Neural progenitor cell (in vitro differentiated cells): ENCODE measurements around the gene CERT1. TPM values are rescaled to one million over a fixed set of nuclear protein-coding genes. Genes with fewer than 3 reads are reported as not detected.

Source experiments
- DNase-seq: peaks from one replicate; pipeline ENCODE4 v3.0.0-alpha.2; 2016; ENCODE audit warnings: low spot score
- H2AFZ ChIP-seq: fragments of 200-600 bp; sonication (generic); replicated peaks from 2 replicates; pipeline ENCODE4 v1.6.1; 2016; ENCODE audit warnings: antibody characterized with exemption
- H3F3A ChIP-seq: fragments of 200-600 bp; sonication (generic); 2 replicates; pipeline ENCODE4 v1.6.1; 2016; ENCODE audit warnings: antibody characterized with exemption, low read depth
- H3K27ac ChIP-seq: fragments of 200-600 bp; sonication (generic); 2 replicates; pipeline ENCODE4 v1.5.1; 2016; ENCODE audit warnings: mild to moderate bottlenecking
- H3K27me3 ChIP-seq: fragments of 200-600 bp; sonication (generic); 2 replicates; pipeline ENCODE4 v1.6.1; 2016; ENCODE audit warnings: mild to moderate bottlenecking, moderate library complexity
- H3K36me3 ChIP-seq: fragments of 200-600 bp; sonication (generic); 2 replicates; pipeline ENCODE4 v1.5.1; 2016
- H3K4me1 ChIP-seq: fragments of 200-600 bp; sonication (generic); 2 replicates; pipeline ENCODE4 v1.6.1; 2016; ENCODE audit warnings: mixed run types
- H3K4me2 ChIP-seq: fragments of 200-600 bp; sonication (generic); 2 replicates; pipeline ENCODE4 v1.6.1; 2016
- H3K4me3 ChIP-seq: fragments of 200-600 bp; sonication (generic); 2 replicates; pipeline ENCODE4 v1.5.1; 2016
- H3K79me2 ChIP-seq: fragments of 200-600 bp; sonication (generic); 2 replicates; pipeline ENCODE4 v1.6.1; 2016; ENCODE audit warnings: low read depth
- H3K9ac ChIP-seq: fragments of 200-600 bp; sonication (generic); 2 replicates; pipeline ENCODE4 v1.6.1; 2016
- H3K9me3 ChIP-seq: fragments of 200-600 bp; sonication (generic); 2 replicates; pipeline ENCODE4 v1.5.1; 2016; ENCODE audit warnings: low read depth
- H4K20me1 ChIP-seq: fragments of 200-600 bp; sonication (generic); 2 replicates; pipeline ENCODE4 v1.6.1; 2016; ENCODE audit warnings: low read depth
- H3K27ac Mint-ChIP-seq: 3 replicates; pipeline ENCODE4 v1.8.0; 2021; ENCODE audit warnings: mixed read lengths
- H3K27me3 Mint-ChIP-seq: 2 replicates; pipeline ENCODE4 v1.8.0; 2022; ENCODE audit warnings: low read depth, mild to moderate bottlenecking, inconsistent platforms, moderate library complexity, mixed read lengths; ENCODE audit not compliant: insufficient read depth
- H3K36me3 Mint-ChIP-seq: 3 replicates; pipeline ENCODE4 v1.8.0; 2021; ENCODE audit warnings: mixed read lengths
- H3K4me1 Mint-ChIP-seq: 3 replicates; pipeline ENCODE4 v1.8.0; 2021; ENCODE audit warnings: mixed read lengths
- H3K4me3 Mint-ChIP-seq: 3 replicates; pipeline ENCODE4 v1.8.0; 2021; ENCODE audit warnings: mild to moderate bottlenecking, moderate library complexity, mixed read lengths
- H3K9me3 Mint-ChIP-seq: 3 replicates; pipeline ENCODE4 v1.8.0; 2020; ENCODE audit warnings: mixed read lengths
- EZH2 ChIP-seq: fragments of 200-600 bp; sonication (generic); IDR thresholded peaks from 2 replicates; pipeline ENCODE4 v1.6.1; 2017; ENCODE audit warnings: antibody characterized with exemption, mild to moderate bottlenecking, moderate library complexity
- EZH2phosphoT487 ChIP-seq: fragments of 200-600 bp; sonication (generic); IDR thresholded peaks from 2 replicates; pipeline ENCODE4 v1.6.1; 2017; ENCODE audit warnings: antibody characterized with exemption
- total RNA-seq: library from RNA; depleted of rRNA; stranded (reverse); fragments of >200 nt; gene quantifications from 2 replicates; pipeline ENCODE4 v1.2.3, GENCODE V29; 2015; ENCODE audit warnings: low replicate concordance
- TF ChIP-seq, protein P1 (sequence below): fragments of 200-600 bp; sonication (generic); IDR thresholded peaks from 2 replicates; pipeline ENCODE4 v1.5.1; 2017; ENCODE audit warnings: antibody characterized with exemption, mild to moderate bottlenecking

CERT1 gene
- total RNA-seq, 1 donor from 2014 or later = 50.4 TPM

DNA sequence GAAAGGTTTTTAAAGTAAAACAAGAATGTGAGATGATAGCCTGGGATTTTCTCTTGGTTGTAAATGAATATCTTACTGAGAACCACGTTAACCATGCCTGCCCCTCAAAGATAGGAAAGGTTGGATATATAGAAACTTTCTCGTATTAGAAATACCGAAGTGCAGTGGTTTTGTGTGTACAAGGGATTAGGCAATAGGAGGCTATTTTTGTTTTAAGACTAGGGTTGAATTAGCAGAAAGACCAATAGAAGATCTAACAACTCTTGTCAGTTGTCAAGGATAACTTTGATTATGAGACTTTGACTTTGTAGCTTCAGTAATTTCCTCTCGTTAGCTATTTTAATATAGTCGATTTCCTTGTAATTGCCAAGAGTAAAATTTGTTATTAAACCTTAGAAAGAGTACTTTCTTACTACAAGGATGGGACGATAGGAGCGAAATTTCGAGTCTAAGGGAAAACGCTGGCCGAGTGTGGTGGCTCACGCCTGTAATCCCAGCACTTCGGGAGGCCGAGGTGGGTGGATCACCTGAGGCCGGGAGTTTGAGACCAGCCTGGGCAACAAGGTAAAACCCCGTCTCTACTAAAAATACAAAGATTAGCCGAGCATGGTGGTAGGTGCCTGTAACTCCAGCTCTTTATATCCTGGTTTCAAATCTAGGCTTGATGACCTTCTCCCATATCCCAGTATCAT, 1.1 kb upstream of the CERT1 start:
- Histone ChIP-seq H3K79me2 (peaks cover 86% of the 10 kb centered on the region), H3K27ac (no peak overlapping the region), H3K36me3 (no peaks in the 10 kb centered on the region), H3F3A (peaks cover 3% of the 10 kb centered on the region), H4K20me1 (peaks cover 13% of the 10 kb centered on the region), H3K9me3 (no peaks in the 10 kb centered on the region), H2AFZ (peak overlapping the region; percentile 85), H3K9ac (peak overlapping the region; percentile 15), H3K4me3 (peak overlapping the region; percentile 96), H3K4me1 (peaks cover 15% of the 10 kb centered on the region), H3K27me3 (no peaks in the 10 kb centered on the region), H3K4me2 (peak overlapping the region; percentile 81)
- TF ChIP-seq, protein P1, sequence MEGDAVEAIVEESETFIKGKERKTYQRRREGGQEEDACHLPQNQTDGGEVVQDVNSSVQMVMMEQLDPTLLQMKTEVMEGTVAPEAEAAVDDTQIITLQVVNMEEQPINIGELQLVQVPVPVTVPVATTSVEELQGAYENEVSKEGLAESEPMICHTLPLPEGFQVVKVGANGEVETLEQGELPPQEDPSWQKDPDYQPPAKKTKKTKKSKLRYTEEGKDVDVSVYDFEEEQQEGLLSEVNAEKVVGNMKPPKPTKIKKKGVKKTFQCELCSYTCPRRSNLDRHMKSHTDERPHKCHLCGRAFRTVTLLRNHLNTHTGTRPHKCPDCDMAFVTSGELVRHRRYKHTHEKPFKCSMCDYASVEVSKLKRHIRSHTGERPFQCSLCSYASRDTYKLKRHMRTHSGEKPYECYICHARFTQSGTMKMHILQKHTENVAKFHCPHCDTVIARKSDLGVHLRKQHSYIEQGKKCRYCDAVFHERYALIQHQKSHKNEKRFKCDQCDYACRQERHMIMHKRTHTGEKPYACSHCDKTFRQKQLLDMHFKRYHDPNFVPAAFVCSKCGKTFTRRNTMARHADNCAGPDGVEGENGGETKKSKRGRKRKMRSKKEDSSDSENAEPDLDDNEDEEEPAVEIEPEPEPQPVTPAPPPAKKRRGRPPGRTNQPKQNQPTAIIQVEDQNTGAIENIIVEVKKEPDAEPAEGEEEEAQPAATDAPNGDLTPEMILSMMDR = no peak
- TF ChIP-seq EZH2phosphoT487 (no peak), EZH2 (no peak)
- Mint-ChIP-seq H3K36me3 (peaks cover 15% of the 10 kb centered on the region), H3K4me1 (peaks cover 24% of the 10 kb centered on the region), H3K9me3 (peaks cover 11% of the 10 kb centered on the region), H3K27me3 (no peaks in the 10 kb centered on the region), H3K27ac (peak overlapping the region; percentile 21), H3K4me3 (peak overlapping the region; percentile 99)
- no peak for DNase-seq

DNA sequence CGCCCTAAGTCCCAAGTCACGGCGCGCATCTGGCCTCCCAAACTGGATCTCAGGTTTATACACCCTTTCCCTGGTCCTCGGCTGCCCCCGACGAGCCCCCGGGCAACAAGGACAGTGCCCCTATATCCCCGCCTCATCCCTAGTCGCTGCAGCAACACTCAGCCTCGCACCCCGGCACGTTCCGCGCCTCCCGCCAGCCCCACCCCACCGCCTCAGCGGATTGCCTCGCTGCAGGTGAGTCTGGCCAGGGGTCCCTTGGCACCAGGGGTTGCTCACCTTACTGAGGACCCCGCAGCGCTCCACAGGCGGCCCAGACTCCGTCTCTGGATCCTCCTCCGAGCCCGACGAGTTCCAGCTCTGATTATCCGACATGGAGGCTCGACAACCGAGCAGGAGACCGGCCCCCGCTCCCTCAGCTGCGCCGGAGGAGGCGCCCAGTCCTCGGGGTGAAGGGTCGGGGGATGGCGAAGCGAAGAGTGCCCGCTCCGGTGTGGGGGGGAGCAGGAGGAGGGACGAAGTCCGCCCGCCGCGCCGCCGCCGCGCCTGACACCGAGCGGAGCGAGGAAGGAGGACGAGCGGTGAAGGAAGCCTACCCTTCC, 494 bp downstream of the CERT1 start:
- peak overlapping the region; percentile 34 for H3K27ac ChIP-seq
- no peaks in the 10 kb centered on the region for H3K27me3 ChIP-seq
- DNase-seq = peak; percentile 76
- peak overlapping the region; percentile 87 for H2AFZ ChIP-seq
- no peaks in the 10 kb centered on the region for H3K36me3 ChIP-seq
- peak overlapping the region; percentile 96 for H3K4me3 ChIP-seq
- peak overlapping the region; percentile 74 for H3K9ac ChIP-seq
- peaks cover 9% of the 10 kb centered on the region for H3K36me3 Mint-ChIP-seq
- no peaks in the 10 kb centered on the region for H3K9me3 ChIP-seq
- peak overlapping the region; percentile 86 for H3K4me2 ChIP-seq
- peak overlapping the region; percentile 99 for H3K4me3 Mint-ChIP-seq
- H3K4me1 Mint-ChIP-seq = peaks cover 24% of the 10 kb centered on the region
- peaks cover 13% of the 10 kb centered on the region for H4K20me1 ChIP-seq
- peaks cover 15% of the 10 kb centered on the region for H3K4me1 ChIP-seq
- peaks cover 7% of the 10 kb centered on the region for H3K9me3 Mint-ChIP-seq
- peak overlapping the region; percentile 57 for H3K27ac Mint-ChIP-seq
- peaks cover 83% of the 10 kb centered on the region for H3K79me2 ChIP-seq
- peaks cover 3% of the 10 kb centered on the region for H3F3A ChIP-seq
- TF ChIP-seq EZH2 = no peak
- no peak for TF ChIP-seq EZH2phosphoT487
- TF ChIP-seq, protein P1 = no peak
- no peaks in the 10 kb centered on the region for H3K27me3 Mint-ChIP-seq

DNA sequence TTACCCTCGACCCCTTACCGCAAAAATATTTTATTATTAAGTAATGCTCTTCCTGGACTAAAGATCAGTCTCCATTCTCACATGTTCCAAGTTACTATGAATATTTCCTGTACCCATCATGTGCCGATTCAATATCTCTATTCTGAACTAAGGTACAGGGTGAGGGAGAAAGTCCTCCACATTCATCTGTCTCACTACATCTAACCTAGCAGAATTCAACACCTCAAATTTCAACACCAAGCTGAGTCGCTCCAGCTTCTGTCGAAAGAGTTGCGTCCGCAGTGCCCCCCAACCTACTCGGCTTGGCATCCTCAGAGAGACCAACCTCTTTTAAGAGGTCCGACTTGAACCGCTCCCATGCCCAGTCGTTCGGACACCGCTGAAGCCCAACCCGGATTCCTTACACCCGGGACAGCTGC, 1.0 kb downstream of the CERT1 start:
- peaks cover 15% of the 10 kb centered on the region for H3K4me1 ChIP-seq
- H3F3A ChIP-seq = peaks cover 3% of the 10 kb centered on the region
- no peaks in the 10 kb centered on the region for H3K9me3 ChIP-seq
- peak overlapping the region; percentile 96 for H3K4me3 ChIP-seq
- DNase-seq = no peak
- H3K79me2 ChIP-seq = peaks cover 78% of the 10 kb centered on the region
- H3K27me3 Mint-ChIP-seq = no peaks in the 10 kb centered on the region
- peaks cover 10% of the 10 kb centered on the region for H3K36me3 Mint-ChIP-seq
- peak overlapping the region; percentile 86 for H3K4me2 ChIP-seq
- peaks cover 13% of the 10 kb centered on the region for H4K20me1 ChIP-seq
- no peaks in the 10 kb centered on the region for H3K27me3 ChIP-seq
- no peak overlapping the region for H3K27ac ChIP-seq
- H3K9ac ChIP-seq = peak overlapping the region; percentile 74
- H3K4me3 Mint-ChIP-seq = peak overlapping the region; percentile 99
- peak overlapping the region; percentile 87 for H2AFZ ChIP-seq
- peaks cover 24% of the 10 kb centered on the region for H3K4me1 Mint-ChIP-seq
- no peak for TF ChIP-seq EZH2phosphoT487
- no peak for TF ChIP-seq EZH2
- TF ChIP-seq, protein P1 = no peak
- H3K36me3 ChIP-seq = no peaks in the 10 kb centered on the region
- peak overlapping the region; percentile 55 for H3K27ac Mint-ChIP-seq
- peaks cover 5% of the 10 kb centered on the region for H3K9me3 Mint-ChIP-seq
